H9 (cell line): ENCODE measurements around the gene SMIM28. TPM values are rescaled to one million over a fixed set of nuclear protein-coding genes. Genes with fewer than 3 reads are reported as not detected.

Experiments used
- DNase-seq: peaks from one replicate; pipeline ENCODE4 v3.0.0-alpha.2; 2017
- H2AFZ ChIP-seq: one replicate; pipeline ENCODE4 v1.6.1; 2013; ENCODE audit warnings: mild to moderate bottlenecking, low read length, control low read depth, moderate library complexity
- H2AK5ac ChIP-seq: 2 replicates; pipeline ENCODE4 v1.6.1; 2013; ENCODE audit warnings: low read length, control low read depth, mixed read lengths; ENCODE audit not compliant: insufficient read length
- H2BK120ac ChIP-seq: one replicate; pipeline ENCODE4 v1.6.1; 2013; ENCODE audit warnings: low read depth, mild to moderate bottlenecking, low read length, control low read depth, inconsistent platforms; ENCODE audit not compliant: poor library complexity, severe bottlenecking
- H2BK12ac ChIP-seq: 2 replicates; pipeline ENCODE4 v1.6.1; 2013; ENCODE audit warnings: low read length, control low read depth, mixed read lengths, low read depth; ENCODE audit not compliant: insufficient read length
- H2BK15ac ChIP-seq: 2 replicates; pipeline ENCODE4 v1.6.1; 2013; ENCODE audit warnings: low read depth, low read length, control low read depth
- H2BK20ac ChIP-seq: one replicate; pipeline ENCODE4 v1.6.1; 2013; ENCODE audit warnings: low read depth, mild to moderate bottlenecking, low read length, control low read depth, inconsistent platforms; ENCODE audit not compliant: poor library complexity, severe bottlenecking
- H2BK5ac ChIP-seq: 2 replicates; pipeline ENCODE4 v1.6.1; 2013; ENCODE audit warnings: low read length, control low read depth, mixed read lengths; ENCODE audit not compliant: insufficient read length
- H3K14ac ChIP-seq: 2 replicates; pipeline ENCODE4 v1.6.1; 2013; ENCODE audit warnings: low read length, control low read depth; ENCODE audit not compliant: insufficient read depth
- H3K18ac ChIP-seq: 2 replicates; pipeline ENCODE4 v1.6.1; 2013; ENCODE audit warnings: low read depth, mild to moderate bottlenecking, mixed read lengths, low read length, control low read depth; ENCODE audit not compliant: insufficient read length
- H3K23ac ChIP-seq: 2 replicates; pipeline ENCODE4 v1.6.1; 2013; ENCODE audit warnings: low read length, control low read depth, mixed read lengths, low read depth; ENCODE audit not compliant: insufficient read length
- H3K23me2 ChIP-seq: 2 replicates; pipeline ENCODE4 v1.6.1; 2013; ENCODE audit warnings: low read depth, mild to moderate bottlenecking, mixed read lengths, low read length, control low read depth; ENCODE audit not compliant: insufficient read length, poor library complexity, severe bottlenecking
- H3K27ac ChIP-seq: 2 replicates; pipeline ENCODE4 v1.5.1; 2013; ENCODE audit warnings: low read length, control low read depth, mixed read lengths, low read depth; ENCODE audit not compliant: insufficient read length
- H3K27me3 ChIP-seq: 2 replicates; pipeline ENCODE4 v1.6.1; 2013; ENCODE audit warnings: low read length, control low read depth, inconsistent platforms; ENCODE audit not compliant: insufficient read depth
- H3K4ac ChIP-seq: 2 replicates; pipeline ENCODE4 v1.6.1; 2013; ENCODE audit warnings: low read depth, mild to moderate bottlenecking, control low read depth, inconsistent platforms, low read length, moderate library complexity
- H3K4me1 ChIP-seq: 2 replicates; pipeline ENCODE4 v1.6.1; 2013; ENCODE audit warnings: low read length, control low read depth, inconsistent platforms; ENCODE audit not compliant: insufficient read depth
- H3K4me2 ChIP-seq: 2 replicates; pipeline ENCODE4 v1.6.1; 2013; ENCODE audit warnings: low read length, control low read depth, mixed read lengths; ENCODE audit not compliant: insufficient read length, insufficient read depth
- H3K56ac ChIP-seq: 2 replicates; pipeline ENCODE4 v1.6.1; 2013; ENCODE audit warnings: low read depth, mild to moderate bottlenecking, mixed read lengths, low read length, control low read depth; ENCODE audit not compliant: insufficient read length
- H3K79me1 ChIP-seq: 2 replicates; pipeline ENCODE4 v1.6.1; 2013; ENCODE audit warnings: low read depth, mild to moderate bottlenecking, moderate library complexity, low read length, control low read depth, inconsistent platforms; ENCODE audit not compliant: insufficient read depth, poor library complexity, severe bottlenecking
- H3K79me2 ChIP-seq: 2 replicates; pipeline ENCODE4 v1.6.1; 2013; ENCODE audit warnings: low read length, control low read depth, inconsistent platforms; ENCODE audit not compliant: insufficient read depth
- H3K9ac ChIP-seq: 2 replicates; pipeline ENCODE4 v1.6.1; 2013; ENCODE audit warnings: low read length, control low read depth, mixed read lengths; ENCODE audit not compliant: insufficient read length; ENCODE audit errors: extremely low read depth
- H3K9me3 ChIP-seq: one replicate; pipeline ENCODE4 v1.6.1; 2013; ENCODE audit warnings: low read depth, low read length, inconsistent platforms; ENCODE audit not compliant: control insufficient read depth
- H3T11ph ChIP-seq: one replicate; pipeline ENCODE4 v1.6.1; 2013; ENCODE audit warnings: mild to moderate bottlenecking, low read length, control low read depth, inconsistent platforms
- H4K20me1 ChIP-seq: one replicate; pipeline ENCODE4 v1.6.1; 2013; ENCODE audit not compliant: control insufficient read depth, insufficient read length, insufficient read depth
- H4K5ac ChIP-seq: 2 replicates; pipeline ENCODE4 v1.6.1; 2013; ENCODE audit warnings: low read depth, mild to moderate bottlenecking, mixed read lengths, low read length, control low read depth; ENCODE audit not compliant: insufficient read length
- H4K8ac ChIP-seq: replicated peaks from 2 replicates; pipeline ENCODE4 v1.6.1; 2013; ENCODE audit warnings: low read length, control low read depth, mixed read lengths, low read depth; ENCODE audit not compliant: insufficient read length
- H4K91ac ChIP-seq: 2 replicates; pipeline ENCODE4 v1.6.1; 2013; ENCODE audit warnings: low read depth, mild to moderate bottlenecking, moderate library complexity, mixed read lengths, low read length, control low read depth; ENCODE audit not compliant: insufficient read length
- H3K27ac Mint-ChIP-seq, 3 experiments: 2 replicates in 2 of 3; 3 replicates in 1 of 3; pipeline ENCODE4 v1.8.0; 2020 to 2021; ENCODE audit warnings: mixed read lengths in 3 of 3, mild to moderate bottlenecking in 1 of 3, moderate library complexity in 1 of 3
- H3K27me3 Mint-ChIP-seq: 2 replicates; pipeline ENCODE4 v1.8.0; 2021; ENCODE audit warnings: low read depth, mild to moderate bottlenecking, moderate library complexity, mixed read lengths
- H3K36me3 Mint-ChIP-seq, 3 experiments: 2 replicates in 2 of 3; 3 replicates in 1 of 3; pipeline ENCODE4 v1.8.0; 2020 to 2021; ENCODE audit warnings: low read depth in 3 of 3, mixed read lengths in 3 of 3; ENCODE audit not compliant: insufficient read depth in 1 of 3
- H3K4me1 Mint-ChIP-seq, 2 experiments: 2 replicates each; pipeline ENCODE4 v1.8.0; 2020; ENCODE audit warnings: mixed read lengths in 2 of 2
- H3K4me3 Mint-ChIP-seq, 2 experiments: 2 replicates in 1 of 2; 3 replicates in 1 of 2; pipeline ENCODE4 v1.8.0; 2020 to 2021; ENCODE audit warnings: mild to moderate bottlenecking in 2 of 2, mixed read lengths in 2 of 2, moderate library complexity in 1 of 2
- H3K9me3 Mint-ChIP-seq, 2 experiments: 2 replicates in 1 of 2; 3 replicates in 1 of 2; pipeline ENCODE4 v1.8.0; 2020; ENCODE audit warnings: mild to moderate bottlenecking in 2 of 2, mixed read lengths in 2 of 2, moderate library complexity in 1 of 2
- CTCF ChIP-seq: fragments of 200-600 bp; sonication (generic); conservative IDR thresholded peaks from 3 replicates; pipeline ENCODE4 v1.8.0; 2021; ENCODE audit warnings: antibody characterized with exemption, mild to moderate bottlenecking
- WGBS: extraction: QIAGEN DNeasy Blood & Tissue Kit; methylation state at CpG from one replicate; pipeline ENCODE4 v1.1.7; 2013; ENCODE audit warnings: missing lambda C conversion rate, low lambda C conversion rate, mixed read lengths; ENCODE audit not compliant: insufficient read length; ENCODE audit errors: extremely low coverage; 5-methylcytosine and 5-hydroxymethylcytosine counted together
- total RNA-seq: library from RNA; stranded (reverse); gene quantifications from 2 replicates; pipeline ENCODE4 v1.2.1, GENCODE V29; 2021

SMIM28 gene
- total RNA-seq, 1 experiment from 2014 or later: not detected

GRCh38 chr6:138432063-138432356 is 54.3 kb downstream of the SMIM28 start:
- Histone ChIP-seq H3K27ac (no peak overlapping the region), H3K14ac (no peak overlapping the region), H3K4me2 (no peak overlapping the region), H3T11ph (no peak overlapping the region), H4K8ac (no peak overlapping the region), H4K91ac (no peak overlapping the region), H2AK5ac (no peak overlapping the region), H3K18ac (no peak overlapping the region), H3K56ac (no peak overlapping the region), H3K79me1 (no peaks in the 10 kb centered on the region), H4K5ac (no peak overlapping the region), H2BK20ac (no peak overlapping the region), H3K4me1 (no peaks in the 10 kb centered on the region), H3K9ac (no peak overlapping the region), H2BK12ac (no peak overlapping the region), H3K4ac (no peak overlapping the region), H2BK5ac (no peak overlapping the region), H2BK15ac (no peak overlapping the region), H3K9me3 (no peaks in the 10 kb centered on the region), H3K23me2 (no peaks in the 10 kb centered on the region), H3K79me2 (no peaks in the 10 kb centered on the region), H2AFZ (no peak overlapping the region), H3K23ac (no peak overlapping the region), H3K27me3 (no peaks in the 10 kb centered on the region), H4K20me1 (no peaks in the 10 kb centered on the region), H2BK120ac (no peak overlapping the region)
- Mint-ChIP-seq H3K27ac (peak overlapping the region in 2 of 3 experiments; percentile 17 to 42; a peak in 3 of 7 replicates), H3K4me3 (no peak overlapping the region), H3K36me3 (peaks cover 0 to 20% (median 3%) of the 10 kb centered on the region in 3 experiments; a peak in 5 of 7 replicates), H3K4me1 (peaks cover 6 to 10% of the 10 kb centered on the region in 2 experiments; a peak in 3 of 4 replicates), H3K27me3 (no peaks in the 10 kb centered on the region), H3K9me3 (no peaks in the 10 kb centered on the region)
- DNase-seq: no peak
- no peak for TF ChIP-seq CTCF
- no CpG with 5 or more reads among the region's 11 CpGs for WGBS

Other genes starting within 250 kb of the SMIM28 start
- 12.5 and 13.7 TPM in 2 replicates for gene ARFGEF3, start 216.0 kb upstream of the SMIM28 start, total RNA-seq
- gene PBOV1, start 159.4 kb upstream of the SMIM28 start, total RNA-seq: not detected in 2 replicates
- 57.0 and 57.8 TPM in 2 replicates for gene HEBP2, start 26.3 kb downstream of the SMIM28 start, total RNA-seq
- gene NHSL1, start 121.6 kb downstream of the SMIM28 start, total RNA-seq: 28.7 and 30.8 TPM in 2 replicates